Upper lobe of left lung (tissue), 6 donors: ENCODE data around the gene CLDN7. TPM values are rescaled to one million over a fixed set of nuclear protein-coding genes. Genes with fewer than 3 reads are reported as not detected.
"Not testable (repeated sequence)": the region's sequence is repeated elsewhere in the genome, so short reads cannot be mapped to it uniquely, and the experiment has no call there.

ENCODE experiments used
- ATAC-seq, 2 donors: fragments of 200-7000 bp; cut with Tn5 transposase; one replicate each; pipeline ENCODE4 v1.9.1; 2022; ENCODE audit warnings: mild to moderate bottlenecking in 2 of 2, moderate library complexity in 2 of 2; ENCODE audit not compliant: low FRiP score in 2 of 2
- DNase-seq, 2 donors: peaks; one replicate each; pipeline ENCODE4 v3.0.0-alpha.2; 2019 to 2020
- H3K27ac ChIP-seq, 4 donors: fragments of 200-600 bp; sonication (generic); one replicate each; pipeline ENCODE4 v1.5.1; 2016 to 2019
- H3K27me3 ChIP-seq, 4 donors: fragments of 200-600 bp; sonication (generic); one replicate each; pipeline ENCODE4 v1.5.1; 2017 to 2019
- H3K36me3 ChIP-seq, 4 donors: fragments of 200-600 bp; sonication (generic); one replicate each; pipeline ENCODE4 v1.5.1; 2016 to 2019
- H3K4me1 ChIP-seq, 4 donors: fragments of 200-600 bp; sonication (generic); one replicate each; pipeline ENCODE4 v1.5.1; 2018 to 2019
- H3K4me3 ChIP-seq, 4 donors: fragments of 200-600 bp; sonication (generic); one replicate each; pipeline ENCODE4 v1.5.1; 2017 to 2019; ENCODE audit warnings: mild to moderate bottlenecking in 2 of 4, moderate library complexity in 1 of 4
- H3K9me3 ChIP-seq, 4 donors: fragments of 200-600 bp; sonication (generic); one replicate each; pipeline ENCODE4 v1.5.1; 2018 to 2019
- CTCF ChIP-seq, 6 experiments: fragments of 450-650 bp in 4 of 6; fragments of 200-600 bp in 2 of 6; sonication (generic) in 2 of 6; IDR thresholded peaks; one replicate each; pipeline ENCODE4 v1.5.1; 2016 to 2019; ENCODE audit warnings: antibody characterized with exemption in 6 of 6
- EP300 ChIP-seq, 4 donors: sonication (generic); formaldehyde crosslinking; IDR thresholded peaks; one replicate each; pipeline ENCODE4 v1.5.1; 2017; ENCODE audit warnings: antibody characterized with exemption in 4 of 4, control low read depth in 2 of 4
- POLR2A ChIP-seq, 4 donors: fragments of 450-650 bp; IDR thresholded peaks; one replicate each; pipeline ENCODE4 v1.5.1; 2016 to 2017; ENCODE audit warnings: antibody characterized with exemption in 4 of 4, mild to moderate bottlenecking in 2 of 4
- POLR2AphosphoS5 ChIP-seq, 2 donors: sonication (generic); formaldehyde crosslinking; IDR thresholded peaks; one replicate each; pipeline ENCODE4 v1.5.1; 2017; ENCODE audit warnings: antibody characterized with exemption in 2 of 2
- WGBS, 2 donors: methylation state at CpG; one replicate each; pipeline ENCODE4 v1.1.5; 2017 to 2018; 5-methylcytosine and 5-hydroxymethylcytosine counted together
- total RNA-seq, 6 donors: library from RNA; depleted of rRNA in 4 of 6; stranded (reverse); fragments of >200 nt in 4 of 6; gene quantifications; one replicate each; pipeline versions ENCODE4 v1.1.0 to v1.2.1, GENCODE V29; 2016 to 2021
- donor health status: DM: no; HTN: no; CAD: no; lungs with moderate emphysema.
- donor health status: DM: no; HTN: yes; CAD: no; lungs with severe emphysema.

Gene CLDN7
- total RNA-seq, 6 donors from 2014 or later: 57.6 to 201 (median 137) TPM

GRCh38 chr17:7246779-7247178 is 15.5 kb downstream of the CLDN7 start:
- no peak for TF ChIP-seq CTCF (IDR thresholded peaks at IDR 0.05)
- no peak for TF ChIP-seq POLR2AphosphoS5 (IDR thresholded peaks at IDR 0.05)
- no peak for TF ChIP-seq POLR2A (IDR thresholded peaks at IDR 0.05)
- TF ChIP-seq EP300 (IDR thresholded peaks at IDR 0.05): no peak
- 91 to 97% methylated on average over 4 to 5 of the region's 5 CpGs for WGBS, 2 donors

GRCh38 chr17:7243838-7244237 is 18.4 kb downstream of the CLDN7 start:
- Histone ChIP-seq H3K36me3 (peaks cover 0 to 46% (median 36%) of the 10 kb centered on the region in 4 donors), H3K4me1 (peaks cover 25 to 35% (median 29%) of the 10 kb centered on the region in 4 donors), H3K4me3 (peak overlapping the region in 2 of 4 donors; percentile 85 to 99), H3K27ac (peak overlapping the region; percentile 92 to 100 (median 97))
- not testable (repeated sequence) for DNase-seq, H3K27me3 ChIP-seq, H3K9me3 ChIP-seq, ATAC-seq
- WGBS, 2 donors: 84 to 85% methylated on average over 10 of the region's 10 CpGs

More at GRCh38 chr17:7246779-7247178, 15.5 kb downstream of the CLDN7 start:
- Histone ChIP-seq H3K27ac (no peak overlapping the region), H3K4me3 (no peak overlapping the region), H3K9me3 (no peaks in the 10 kb centered on the region), H3K27me3 (no peaks in the 10 kb centered on the region), H3K4me1 (peaks cover 25 to 38% (median 29%) of the 10 kb centered on the region in 4 donors), H3K36me3 (peaks cover 0 to 33% (median 28%) of the 10 kb centered on the region in 4 donors)
- no peak for DNase-seq
- no peak for ATAC-seq

- Histone ChIP-seq H3K27me3 (no peaks in the 10 kb centered on the region), H3K36me3 (peaks cover 0 to 46% (median 36%) of the 10 kb centered on the region in 4 donors)
- no peak for ATAC-seq
These were observed 18.9 kb downstream of the CLDN7 start for GRCh38 chr17:7243453-7243729.

GRCh38 chr17:7242717-7243452 is 19.4 kb downstream of the CLDN7 start:
- peak overlapping the region; percentile 92 to 100 (median 97) for H3K27ac ChIP-seq
- WGBS, 2 donors: 1 to 3% methylated on average over 48 to 49 of the region's 49 CpGs
- H3K4me3 ChIP-seq: peak overlapping the region; percentile 44 to 99 (median 80)
- no peaks in the 10 kb centered on the region for H3K9me3 ChIP-seq
- peak; percentile 83 to 84 for ATAC-seq
- H3K36me3 ChIP-seq: peaks cover 0 to 46% (median 36%) of the 10 kb centered on the region in 4 donors
- H3K27me3 ChIP-seq: no peaks in the 10 kb centered on the region
- DNase-seq: peak; percentile 94 to 97
- peak; percentile 84 to 95 for TF ChIP-seq POLR2AphosphoS5 (IDR thresholded peaks at IDR 0.05)
- TF ChIP-seq CTCF (IDR thresholded peaks at IDR 0.05): peak in 3 of 6 experiments; percentile 10 to 39 (median 37)
- TF ChIP-seq EP300 (IDR thresholded peaks at IDR 0.05): peak in 3 of 4 donors; percentile 23 to 83 (median 61)
- peak in 3 of 4 donors; percentile 57 to 83 (median 74) for TF ChIP-seq POLR2A (IDR thresholded peaks at IDR 0.05)
- H3K4me1 ChIP-seq: peaks cover 23 to 30% (median 26%) of the 10 kb centered on the region in 4 donors

More at GRCh38 chr17:7243453-7243729, 18.9 kb downstream of the CLDN7 start:
- Histone ChIP-seq H3K4me1 (peaks cover 23 to 30% (median 26%) of the 10 kb centered on the region in 4 donors), H3K27ac (peak overlapping the region; percentile 92 to 100 (median 97)), H3K9me3 (no peaks in the 10 kb centered on the region), H3K4me3 (peak overlapping the region in 3 of 4 donors; percentile 76 to 99 (median 85))
- WGBS, 2 donors: 35 to 38% methylated on average over 2 of the region's 2 CpGs
- no peak for DNase-seq
- TF ChIP-seq POLR2AphosphoS5 (IDR thresholded peaks at IDR 0.05): no peak
- no peak for TF ChIP-seq EP300 (IDR thresholded peaks at IDR 0.05)
- no peak for TF ChIP-seq POLR2A (IDR thresholded peaks at IDR 0.05)
- no peak for TF ChIP-seq CTCF (IDR thresholded peaks at IDR 0.05)

- peak within 1 kb of the TSS; percentile 92 to 100 (median 97) for H3K27ac ChIP-seq
- no peaks in the 10 kb centered on the region for H3K27me3 ChIP-seq
- peaks cover 0 to 45% (median 36%) of the 10 kb centered on the region in 4 donors for H3K36me3 ChIP-seq
- no peaks in the 10 kb centered on the region for H3K9me3 ChIP-seq
- WGBS, 2 donors: 0% methylated on average over 36 to 52 of the region's 62 CpGs
- no peak for TF ChIP-seq EP300 (IDR thresholded peaks at IDR 0.05)
- TF ChIP-seq CTCF (IDR thresholded peaks at IDR 0.05): no peak
- peak in 3 of 4 donors; percentile 33 to 79 (median 56) for TF ChIP-seq POLR2A (IDR thresholded peaks at IDR 0.05)
- peak in 1 of 2 donors; percentile 74 for TF ChIP-seq POLR2AphosphoS5 (IDR thresholded peaks at IDR 0.05)
- DNase-seq: peak; percentile 93 to 96
- ATAC-seq: peak; percentile 76 to 90
- H3K4me3 ChIP-seq: peak within 1 kb of the TSS; percentile 44 to 99 (median 80)
- H3K4me1 ChIP-seq: peaks cover 23 to 36% (median 32%) of the 10 kb centered on the region in 4 donors
These were observed 20.2 kb downstream of the CLDN7 start, which contains the start of gene GABARAP for GRCh38 chr17:7241783-7242716. Gene GABARAP (minus strand): TSS chr17:7242449. CDS start chr17:7242330, 119 bp downstream.
